Nephron (organoid): ENCODE results near the gene SMAD9.

ENCODE experiments used
- H3K27ac Mint-ChIP-seq, 3 experiments: 2 replicates each; pipeline ENCODE4 v1.8.0; 2020; ENCODE audit warnings: mixed read lengths in 3 of 3, mild to moderate bottlenecking in 2 of 3, moderate library complexity in 1 of 3
- H3K27me3 Mint-ChIP-seq: 2 replicates; pipeline ENCODE4 v1.8.0; 2021; ENCODE audit warnings: low read depth, mild to moderate bottlenecking, moderate library complexity, mixed read lengths
- H3K36me3 Mint-ChIP-seq: 2 replicates; pipeline ENCODE4 v1.8.0; 2020; ENCODE audit warnings: low read depth, mixed read lengths
- H3K4me1 Mint-ChIP-seq: 2 replicates; pipeline ENCODE4 v1.8.0; 2020; ENCODE audit warnings: mixed read lengths
- H3K4me3 Mint-ChIP-seq, 3 experiments: 2 replicates each; pipeline ENCODE4 v1.8.0; 2020; ENCODE audit warnings: mild to moderate bottlenecking in 3 of 3, mixed read lengths in 3 of 3, moderate library complexity in 2 of 3
- H3K9me3 Mint-ChIP-seq: 2 replicates; pipeline ENCODE4 v1.8.0; 2020; ENCODE audit warnings: mixed read lengths
- TF ChIP-seq, protein P1 (sequence below), 3 experiments: fragments of 200-600 bp; sonication (generic); IDR thresholded peaks; one replicate each; pipeline ENCODE4 v1.5.0; 2021; ENCODE audit warnings: antibody characterized with exemption in 3 of 3; ENCODE audit not compliant: unreplicated experiment in 3 of 3

The SMAD9 gene

DNA sequence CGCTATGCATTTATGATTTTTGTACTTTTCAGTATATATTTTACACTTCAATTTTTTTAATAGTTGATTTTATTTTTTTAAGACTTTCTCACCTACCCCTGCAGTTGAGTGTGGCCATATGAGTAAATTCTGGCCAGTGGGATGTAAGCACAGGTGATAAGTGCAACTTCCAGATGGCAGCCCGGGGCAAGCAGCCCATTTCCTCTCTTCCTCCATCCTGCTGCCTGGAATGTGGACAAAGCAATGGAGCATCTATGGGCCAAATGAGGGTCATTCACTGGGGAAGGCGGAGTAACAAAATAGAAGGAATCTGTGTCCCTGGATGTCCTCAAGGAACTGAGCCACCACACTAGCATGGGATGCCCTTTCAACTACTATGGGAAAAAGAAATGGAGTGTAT is 88.7 kb downstream of the SMAD9 start:
- H3K4me3 Mint-ChIP-seq, result no peak overlapping the region
- H3K9me3 Mint-ChIP-seq, result no peaks in the 10 kb centered on the region
- TF ChIP-seq, protein P1, sequence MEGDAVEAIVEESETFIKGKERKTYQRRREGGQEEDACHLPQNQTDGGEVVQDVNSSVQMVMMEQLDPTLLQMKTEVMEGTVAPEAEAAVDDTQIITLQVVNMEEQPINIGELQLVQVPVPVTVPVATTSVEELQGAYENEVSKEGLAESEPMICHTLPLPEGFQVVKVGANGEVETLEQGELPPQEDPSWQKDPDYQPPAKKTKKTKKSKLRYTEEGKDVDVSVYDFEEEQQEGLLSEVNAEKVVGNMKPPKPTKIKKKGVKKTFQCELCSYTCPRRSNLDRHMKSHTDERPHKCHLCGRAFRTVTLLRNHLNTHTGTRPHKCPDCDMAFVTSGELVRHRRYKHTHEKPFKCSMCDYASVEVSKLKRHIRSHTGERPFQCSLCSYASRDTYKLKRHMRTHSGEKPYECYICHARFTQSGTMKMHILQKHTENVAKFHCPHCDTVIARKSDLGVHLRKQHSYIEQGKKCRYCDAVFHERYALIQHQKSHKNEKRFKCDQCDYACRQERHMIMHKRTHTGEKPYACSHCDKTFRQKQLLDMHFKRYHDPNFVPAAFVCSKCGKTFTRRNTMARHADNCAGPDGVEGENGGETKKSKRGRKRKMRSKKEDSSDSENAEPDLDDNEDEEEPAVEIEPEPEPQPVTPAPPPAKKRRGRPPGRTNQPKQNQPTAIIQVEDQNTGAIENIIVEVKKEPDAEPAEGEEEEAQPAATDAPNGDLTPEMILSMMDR (IDR thresholded peaks at IDR 0.05; ENCODE audit: unreplicated experiment in 3 of 3), result no peak
- no peaks in the 10 kb centered on the region for H3K27me3 Mint-ChIP-seq
- H3K36me3 Mint-ChIP-seq, result peaks cover 7% of the 10 kb centered on the region
- no peaks in the 10 kb centered on the region for H3K4me1 Mint-ChIP-seq
- no peak overlapping the region for H3K27ac Mint-ChIP-seq

DNA sequence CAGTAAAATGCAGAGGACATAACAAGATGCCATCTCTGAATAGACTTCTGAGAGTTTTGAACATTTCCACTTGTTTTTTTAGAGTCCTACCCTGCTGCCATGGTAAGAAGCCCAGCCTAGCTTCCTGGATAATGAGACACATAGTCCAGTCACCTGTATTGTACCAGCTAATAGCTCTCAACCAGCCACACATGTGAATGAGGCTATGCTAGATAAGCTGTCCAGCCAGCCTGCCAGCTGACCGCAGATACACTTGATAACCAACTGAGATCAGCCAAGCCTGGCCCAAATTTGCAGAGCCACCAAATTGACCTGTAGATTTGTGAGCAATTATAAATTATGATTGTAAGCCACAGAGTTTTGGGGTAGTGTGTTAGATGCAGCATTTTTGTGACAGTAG is 90.3 kb downstream of the SMAD9 start:
- TF ChIP-seq, protein P1 (IDR thresholded peaks at IDR 0.05; ENCODE audit: unreplicated experiment in 3 of 3), result no peak
- H3K36me3 Mint-ChIP-seq, result peaks cover 9% of the 10 kb centered on the region
- H3K27ac Mint-ChIP-seq, result no peak overlapping the region
- H3K9me3 Mint-ChIP-seq, result no peaks in the 10 kb centered on the region
- no peaks in the 10 kb centered on the region for H3K27me3 Mint-ChIP-seq
- no peaks in the 10 kb centered on the region for H3K4me1 Mint-ChIP-seq
- no peak overlapping the region for H3K4me3 Mint-ChIP-seq

DNA sequence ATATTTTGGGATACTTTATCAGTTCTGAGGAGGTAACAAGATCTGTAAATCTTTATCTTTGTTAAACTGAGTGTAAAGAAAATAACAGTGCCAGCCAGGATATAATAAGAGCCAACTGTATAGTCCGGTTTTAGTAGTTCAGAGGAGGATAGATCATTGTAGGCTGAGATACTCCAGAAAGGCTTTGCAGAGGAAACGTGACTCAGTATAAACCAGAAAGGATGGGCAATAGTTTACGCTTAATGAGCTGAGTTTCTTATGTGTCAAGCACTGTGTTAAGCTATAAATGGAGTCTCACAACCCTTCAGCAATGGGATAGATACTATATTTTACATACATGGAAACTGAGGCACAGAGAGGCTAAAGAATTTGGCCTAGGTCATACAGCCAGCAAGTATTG is 97.3 kb downstream of the SMAD9 start:
- TF ChIP-seq, protein P1 (IDR thresholded peaks at IDR 0.05; ENCODE audit: unreplicated experiment in 3 of 3), result no peak
- Mint-ChIP-seq H3K27ac (no peak overlapping the region), H3K4me1 (peaks cover 25% of the 10 kb centered on the region), H3K36me3 (peaks cover 5% of the 10 kb centered on the region), H3K27me3 (no peaks in the 10 kb centered on the region), H3K9me3 (no peaks in the 10 kb centered on the region), H3K4me3 (no peak overlapping the region)

DNA sequence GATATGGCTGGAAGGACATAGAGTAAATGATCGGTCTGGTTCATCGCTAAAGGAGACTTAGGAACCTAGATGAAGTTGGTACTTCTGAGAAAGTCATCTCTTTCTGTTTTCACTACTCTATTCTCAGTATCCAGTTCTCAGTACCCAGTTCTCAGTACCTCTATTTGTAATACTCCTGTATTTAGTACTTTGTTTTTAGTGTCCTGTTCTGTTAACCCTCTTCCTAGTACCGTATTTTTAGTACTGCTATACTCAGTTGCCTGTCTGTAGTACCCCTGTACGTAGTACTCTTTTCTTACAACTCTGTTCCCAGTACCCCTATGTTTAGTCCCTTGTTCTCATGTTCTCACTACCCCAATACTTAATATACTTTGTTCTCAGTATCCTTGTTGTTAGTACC is 99.8 kb downstream of the SMAD9 start:
- Mint-ChIP-seq H3K36me3 (peaks cover 4% of the 10 kb centered on the region), H3K4me3 (peak overlapping the region; percentile 89 to 96 (median 92)), H3K27me3 (no peaks in the 10 kb centered on the region), H3K9me3 (no peaks in the 10 kb centered on the region), H3K4me1 (peaks cover 25% of the 10 kb centered on the region), H3K27ac (peak overlapping the region in 2 of 3 experiments; percentile 7 to 69)
- TF ChIP-seq, protein P1 (IDR thresholded peaks at IDR 0.05; ENCODE audit: unreplicated experiment in 3 of 3), result no peak

DNA sequence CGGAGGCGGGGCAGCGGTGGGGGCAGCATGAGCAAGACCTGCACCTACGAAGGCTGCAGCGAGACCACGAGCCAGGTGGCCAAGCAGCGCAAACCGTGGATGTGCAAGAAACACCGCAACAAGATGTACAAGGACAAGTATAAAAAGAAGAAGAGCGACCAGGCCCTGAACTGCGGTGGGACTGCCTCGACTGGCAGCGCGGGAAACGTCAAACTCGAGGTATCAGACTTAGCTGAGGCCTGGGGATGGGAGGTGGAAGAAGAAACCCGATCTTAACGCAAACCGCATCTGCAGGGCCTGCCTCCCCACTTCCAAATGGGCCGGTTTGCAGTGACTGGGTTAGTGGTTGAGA is 100.3 kb downstream of the SMAD9 start:
- H3K36me3 Mint-ChIP-seq, result no peaks in the 10 kb centered on the region
- H3K4me3 Mint-ChIP-seq, result peak overlapping the region; percentile 89 to 96 (median 92)
- TF ChIP-seq, protein P1 (IDR thresholded peaks at IDR 0.05; ENCODE audit: unreplicated experiment in 3 of 3), result no peak
- no peaks in the 10 kb centered on the region for H3K27me3 Mint-ChIP-seq
- H3K9me3 Mint-ChIP-seq, result no peaks in the 10 kb centered on the region
- peak overlapping the region; percentile 7 to 69 (median 22) for H3K27ac Mint-ChIP-seq
- H3K4me1 Mint-ChIP-seq, result peaks cover 26% of the 10 kb centered on the region

DNA sequence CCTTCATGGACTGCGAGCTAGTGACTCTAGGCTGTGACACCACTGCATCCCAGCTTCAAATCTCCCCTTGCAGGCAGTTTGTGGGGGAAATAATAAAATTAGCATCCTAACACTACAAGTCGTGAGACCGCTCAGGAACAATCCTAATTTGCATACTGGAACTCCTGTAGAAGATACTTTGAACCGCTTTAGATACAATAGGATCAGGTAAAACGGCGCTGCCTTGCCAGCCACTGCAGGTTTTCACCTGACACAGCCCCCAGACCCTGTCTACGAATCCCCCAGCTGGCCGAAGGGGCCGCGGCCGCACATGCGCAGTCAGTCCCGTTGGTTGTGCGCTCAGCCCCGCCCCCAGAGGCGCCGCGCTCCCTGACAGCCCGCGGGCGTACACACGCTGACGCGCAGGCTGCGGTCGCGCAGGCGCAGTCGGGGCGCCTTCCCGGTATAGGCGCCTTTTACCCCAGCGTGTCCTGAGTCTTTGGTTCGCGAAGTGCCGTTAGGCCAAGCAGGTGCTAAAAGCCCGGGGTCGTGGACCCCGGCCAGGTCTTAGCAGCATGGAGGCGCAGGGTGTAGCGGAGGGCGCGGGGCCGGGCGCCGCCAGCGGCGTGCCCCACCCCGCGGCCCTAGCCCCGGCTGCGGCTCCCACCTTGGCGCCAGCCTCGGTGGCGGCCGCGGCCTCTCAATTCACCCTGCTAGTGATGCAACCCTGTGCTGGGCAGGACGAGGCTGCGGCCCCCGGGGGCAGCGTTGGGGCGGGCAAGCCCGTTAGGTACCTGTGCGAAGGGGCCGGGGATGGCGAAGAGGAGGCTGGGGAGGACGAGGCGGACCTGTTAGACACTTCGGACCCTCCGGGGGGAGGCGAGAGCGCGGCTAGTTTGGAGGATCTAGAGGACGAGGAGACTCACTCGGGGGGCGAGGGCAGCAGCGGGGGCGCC is 101.0 kb downstream of the SMAD9 start, which contains the start of gene RFXAP:
TSS of gene RFXAP (plus strand) at position 419 of the 935 bp plus-strand sequence. CDS start at position 555, 136 bp downstream.
- no peaks in the 10 kb centered on the region for H3K27me3 Mint-ChIP-seq
- no peaks in the 10 kb centered on the region for H3K36me3 Mint-ChIP-seq
- peaks cover 32% of the 10 kb centered on the region for H3K4me1 Mint-ChIP-seq

More for the DNA sequence above, 101.0 kb downstream of the SMAD9 start, which contains the start of gene RFXAP:
- H3K27ac Mint-ChIP-seq, result peak within 1 kb of the TSS; percentile 65 to 86 (median 80)
- TF ChIP-seq, protein P1 (IDR thresholded peaks at IDR 0.05; ENCODE audit: unreplicated experiment in 3 of 3), result no peak
- H3K9me3 Mint-ChIP-seq, result no peaks in the 10 kb centered on the region
- peak within 1 kb of the TSS; percentile 89 to 96 (median 92) for H3K4me3 Mint-ChIP-seq
